Ovary (tissue), 10 donors: ENCODE data around the gene BAK1. TPM values are rescaled to one million over a fixed set of nuclear protein-coding genes. Genes with fewer than 3 reads are reported as not detected.

ENCODE experiments used
- DNase-seq, 5 donors: peaks; one replicate each; pipeline ENCODE4 v3.0.0-alpha.2; 2019 to 2020
- H3K27ac ChIP-seq, 2 donors: fragments of 200-600 bp; one replicate each; pipeline versions ENCODE4 v1.5.1 to v1.8.0; 2019 to 2022
- H3K27me3 ChIP-seq: fragments of 200-600 bp; one replicate; pipeline ENCODE4 v1.8.0; 2022
- H3K36me3 ChIP-seq: fragments of 200-600 bp; sonication (generic); one replicate; pipeline ENCODE4 v1.5.1; 2019
- H3K4me1 ChIP-seq: one replicate; pipeline ENCODE4 v1.8.1; 2013; ENCODE audit warnings: mild to moderate bottlenecking, moderate library complexity; ENCODE audit not compliant: insufficient read depth
- H3K4me3 ChIP-seq: fragments of 200-600 bp; sonication (generic); one replicate; pipeline ENCODE4 v1.5.1; 2017
- H3K9me3 ChIP-seq, 2 donors: fragments of 200-600 bp in 1 of 2; sonication (generic) in 1 of 2; one replicate each; pipeline versions ENCODE4 v1.5.1 to v1.8.1; 2013 to 2019; ENCODE audit warnings: mild to moderate bottlenecking in 1 of 2, moderate library complexity in 1 of 2
- CTCF ChIP-seq, 3 donors: fragments of 450-650 bp in 2 of 3; fragments of 200-600 bp in 1 of 3; IDR thresholded peaks; one replicate each; pipeline versions ENCODE4 v1.5.1 to v1.8.0; 2016 to 2022; ENCODE audit warnings: antibody characterized with exemption in 3 of 3, mild to moderate bottlenecking in 1 of 3
- EP300 ChIP-seq: sonication (generic); formaldehyde crosslinking; IDR thresholded peaks from one replicate; pipeline ENCODE4 v1.6.1; 2017; ENCODE audit warnings: antibody characterized with exemption
- POLR2A ChIP-seq: fragments of 450-650 bp; IDR thresholded peaks from one replicate; pipeline ENCODE4 v1.6.1; 2017; ENCODE audit warnings: antibody characterized with exemption, mild to moderate bottlenecking, moderate library complexity
- WGBS, 3 donors: extraction: QIAGEN DNeasy Blood & Tissue Kit in 1 of 3; methylation state at CpG; one replicate each; pipeline versions ENCODE4 v1.1.5 to v1.1.7; 2013 to 2017; 5-methylcytosine and 5-hydroxymethylcytosine counted together
- intact Hi-C, 4 donors: fragments of 100-400 bp; cut with DNase I; formaldehyde crosslinking; loops; one replicate each; pipeline versions ENCODE4 v1.11.0 to v1.15.1; 2022 to 2023
- long read RNA-seq, 3 donors: library from polyadenylated mRNA in 2 of 3; unstranded in 2 of 3; transcript quantifications; one replicate each; pipeline ENCODE4 v2.0.0 and lab custom pipeline, GENCODE V29; 2021 to 2026
- polyA plus RNA-seq, 2 donors: library from polyadenylated mRNA; stranded (reverse); fragments of 200-250 nt in 1 of 2; fragments of 350-450 nt in 1 of 2; fragmentation: Illumina TruSeq in 1 of 2; extraction: RNeasy Lipid Tissue Mini Kit (QIAGEN cat#74804) in 1 of 2; gene quantifications; one replicate each; pipeline ENCODE4 v1.2.3, GENCODE V29; 2013 to 2014
- total RNA-seq, 7 donors: library from RNA; depleted of rRNA in 2 of 7; stranded (reverse); fragments of >200 nt in 2 of 7; fragmentation: NEBNext Ultra II Directional in 3 of 7; extraction: Animal tissue kit (Norgen Biotek cat#: 25700) in 3 of 7; gene quantifications; one replicate each; pipeline versions ENCODE4 v1.1.0 to v1.2.4, GENCODE V29; 2016 to 2023
- donor health status: DM: no; HTN: no; CAD: no; lungs with moderate emphysema.
- donor health status: DM: no; HTN: no; CAD: no.
- donor health status: Bipolar disorder and iron deficiency.
- donor health status: DM: yes; HTN: yes; CAD: no.
- donor health status: DM: no; HTN: no; CAD: no.
- donor health status: DM: yes; HTN: yes; CAD: no.

BAK1 gene
- total RNA-seq (10 to 100 TPM in 4 of 7 donors, 1 to 10 TPM in 3; 3.9 to 16.9 (median 10.4) TPM), polyA plus RNA-seq (10 to 100 TPM in 1 of 2 donors, 1 to 10 TPM in 1; 9.8 to 12.2 TPM)
- long read RNA-seq, donor 1, transcript BAK1-202 (6 exons, 2,136 nt) = major isoform, 56 of 72 reads
- long read RNA-seq, donor 1, partial matches to known transcripts = 3 of 72 reads
- long read RNA-seq, donor 1, other reads (novel, unspliced or antisense) = 13 of 72 reads
- long read RNA-seq, donor 2, transcript BAK1-202 (6 exons, 2,136 nt) = major isoform, 8 of 8 reads
- long read RNA-seq, donor 2, partial matches to known transcripts = 0 of 8 reads
- long read RNA-seq, donor 2, other reads (novel, unspliced or antisense) = 0 of 8 reads
- long read RNA-seq, donor 3, transcript BAK1-202 (6 exons, 2,136 nt) = major isoform, 53 of 64 reads
- long read RNA-seq, donor 3, partial matches to known transcripts = 2 of 64 reads
- long read RNA-seq, donor 3, other reads (novel, unspliced or antisense) = 9 of 64 reads

- intact Hi-C loops = loop anchor here in 2 of 4 donors (5.0 to 10.0 kb wide), 4 partner anchors 55 to 207 kb away; partner anchors contain the start of gene LEMD2 (in 1 of the 2)
These were observed at the start of gene BAK1 for GRCh38 chr6:33579828-33580714. BAK1 (minus strand) TSS chr6:33580276; CDS start chr6:33577604, 2,672 bp downstream.

GRCh38 chr6:33628401-33628964, 48.4 kb upstream of the BAK1 start:
- TF ChIP-seq CTCF (IDR thresholded peaks at IDR 0.05) (no peak), EP300 (no peak), POLR2A (no peak)
- no peak for DNase-seq
- Histone ChIP-seq H3K27me3 (no peaks in the 10 kb centered on the region), H3K27ac (no peak overlapping the region), H3K4me3 (no peak overlapping the region), H3K9me3 (no peaks in the 10 kb centered on the region), H3K36me3 (no peaks in the 10 kb centered on the region), H3K4me1 (peaks cover 5% of the 10 kb centered on the region)
- WGBS, 3 donors = 86 to 90% (median 86%) methylated on average over 7 of the region's 7 CpGs
- intact Hi-C loops = no loop called here

More at GRCh38 chr6:33579828-33580714, at the start of gene BAK1:
- Histone ChIP-seq H3K4me1 (peaks cover 10% of the 10 kb centered on the region), H3K4me3 (peak within 1 kb of the TSS; percentile 59), H3K27me3 (no peaks in the 10 kb centered on the region), H3K9me3 (no peaks in the 10 kb centered on the region), H3K27ac (peak within 1 kb of the TSS; percentile 46 to 81), H3K36me3 (no peaks in the 10 kb centered on the region)
- TF ChIP-seq CTCF (IDR thresholded peaks at IDR 0.05) (peak; percentile 58 to 68 (median 62)), EP300 (no peak), POLR2A (peak; percentile 47)
- peak; percentile 87 to 91 (median 88) for DNase-seq
- 4 to 6% (median 4%) methylated on average over 21 to 24 of the region's 24 CpGs for WGBS, 3 donors

GRCh38 chr6:33627876-33628275, 47.8 kb upstream of the BAK1 start:
- 57 to 67% (median 62%) methylated on average over 5 of the region's 5 CpGs for WGBS, 3 donors
- intact Hi-C loops = no loop called here
- DNase-seq = no peak
- no peak overlapping the region for H3K27ac ChIP-seq
- H3K36me3 ChIP-seq = no peaks in the 10 kb centered on the region
- TF ChIP-seq CTCF (IDR thresholded peaks at IDR 0.05) (no peak), POLR2A (no peak), EP300 (no peak)
- no peaks in the 10 kb centered on the region for H3K9me3 ChIP-seq
- no peak overlapping the region for H3K4me3 ChIP-seq
- no peaks in the 10 kb centered on the region for H3K4me1 ChIP-seq
- no peaks in the 10 kb centered on the region for H3K27me3 ChIP-seq

GRCh38 chr6:33624856-33625255, 44.8 kb upstream of the BAK1 start:
- H3K27me3 ChIP-seq = no peaks in the 10 kb centered on the region
- no peaks in the 10 kb centered on the region for H3K9me3 ChIP-seq
- no peak for DNase-seq
- TF ChIP-seq EP300 (no peak), POLR2A (no peak), CTCF (IDR thresholded peaks at IDR 0.05) (no peak)
- no peak overlapping the region for H3K4me3 ChIP-seq
- 85 to 94% (median 90%) methylated on average over 4 of the region's 4 CpGs for WGBS, 3 donors
- no peaks in the 10 kb centered on the region for H3K36me3 ChIP-seq
- H3K27ac ChIP-seq = no peak overlapping the region
- intact Hi-C loops = loop anchor here in 1 of 4 donors (5.0 kb wide), 1 partner anchor 38 kb away; no protein-coding TSS in a partner anchor
- H3K4me1 ChIP-seq = no peaks in the 10 kb centered on the region
